Cardiac septum (tissue), 1 donor: ENCODE measurements around the gene COPE. TPM values are rescaled to one million over a fixed set of nuclear protein-coding genes. Genes with fewer than 3 reads are reported as not detected.
A peak's percentile ranks its signal among the peaks of the same experiment; 100 is the strongest.

Experiments used
- DNase-seq: peaks from one replicate; pipeline ENCODE4 v3.0.0-alpha.2; 2020; ENCODE audit warnings: low spot score
- intact Hi-C: fragments of 100-400 bp; cut with DNase I; formaldehyde crosslinking; loops from one replicate; pipeline ENCODE4 v1.14.0; 2022
- total RNA-seq: library from RNA; stranded (reverse); fragmentation: NEBNext Ultra II Directional; extraction: Animal tissue kit (Norgen Biotek cat#: 25700); gene quantifications from one replicate; pipeline ENCODE4 v1.2.1, GENCODE V29; 2021
- donor health status: DM: no; HTN: no; CAD: no.

COPE gene
- total RNA-seq, 1 donor from 2014 or later, result 133 TPM

DNA sequence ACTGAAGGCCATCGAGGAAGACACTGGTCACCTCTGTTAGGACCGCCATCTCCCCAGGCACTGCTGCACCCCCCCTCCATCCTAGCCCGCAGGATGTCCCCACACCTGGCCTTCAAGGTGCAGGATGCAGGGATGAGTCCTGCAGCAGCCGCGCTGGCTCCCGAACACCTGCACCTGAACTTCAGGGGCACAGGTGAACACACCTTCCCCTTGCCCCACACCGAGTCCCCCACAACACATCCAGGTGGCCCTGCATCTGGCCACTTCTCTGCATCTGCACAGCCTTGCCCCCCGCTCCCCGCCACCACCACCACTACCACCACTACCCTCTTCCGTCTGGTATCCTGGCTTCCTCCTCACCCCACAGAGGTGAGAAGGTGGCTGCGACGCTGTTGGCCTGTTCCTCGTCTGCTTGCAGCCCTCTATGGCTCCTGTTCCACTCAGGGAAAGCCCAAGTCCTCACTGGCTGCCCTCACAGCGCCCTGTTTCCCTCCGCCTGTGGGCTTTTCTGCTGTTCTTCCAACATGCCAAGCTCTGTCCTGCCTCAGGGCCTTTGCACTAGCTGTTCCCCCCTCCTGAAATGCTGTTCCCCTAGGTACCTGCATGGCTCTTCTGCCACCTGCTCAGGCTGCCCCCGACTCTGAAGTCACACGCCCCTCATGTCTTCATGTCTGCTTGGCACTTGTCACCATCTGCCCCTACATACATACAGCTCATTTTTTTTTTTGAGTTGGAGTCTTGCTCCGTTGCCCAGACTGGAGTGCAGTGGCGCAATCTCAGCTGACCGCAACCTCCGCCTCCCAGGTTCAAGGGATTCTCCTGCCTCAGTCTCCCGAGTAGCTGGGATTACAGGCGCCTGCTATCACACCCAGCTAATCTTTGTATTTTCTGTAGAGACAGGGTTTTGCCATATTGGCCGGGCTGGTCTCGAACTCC is 21.8 kb downstream of the COPE start:
- no peak for DNase-seq
- intact Hi-C loops, result no loop called here

DNA sequence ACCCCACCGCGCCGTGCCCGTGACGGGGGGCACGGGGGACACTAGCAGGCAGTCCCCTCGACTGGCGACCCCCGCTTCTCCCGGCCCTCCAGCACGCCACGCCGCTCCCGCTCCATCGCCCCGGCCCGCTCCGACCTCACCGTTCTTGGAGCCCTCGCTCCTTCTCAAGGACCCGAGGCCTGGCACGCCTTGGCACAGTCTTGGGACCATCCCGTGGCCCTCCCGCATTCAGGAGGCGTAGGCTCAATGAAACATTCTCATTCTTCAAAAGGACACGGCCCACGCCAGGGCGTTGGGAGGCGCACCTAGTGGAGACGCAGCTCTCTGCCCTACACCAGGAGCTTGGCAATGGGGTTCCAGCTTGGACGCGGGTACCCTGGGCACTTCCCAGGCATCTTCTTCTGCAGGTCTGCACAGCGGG is 22.8 kb downstream of the COPE start:
- no peak for DNase-seq
- intact Hi-C loops, result no loop called here

DNA sequence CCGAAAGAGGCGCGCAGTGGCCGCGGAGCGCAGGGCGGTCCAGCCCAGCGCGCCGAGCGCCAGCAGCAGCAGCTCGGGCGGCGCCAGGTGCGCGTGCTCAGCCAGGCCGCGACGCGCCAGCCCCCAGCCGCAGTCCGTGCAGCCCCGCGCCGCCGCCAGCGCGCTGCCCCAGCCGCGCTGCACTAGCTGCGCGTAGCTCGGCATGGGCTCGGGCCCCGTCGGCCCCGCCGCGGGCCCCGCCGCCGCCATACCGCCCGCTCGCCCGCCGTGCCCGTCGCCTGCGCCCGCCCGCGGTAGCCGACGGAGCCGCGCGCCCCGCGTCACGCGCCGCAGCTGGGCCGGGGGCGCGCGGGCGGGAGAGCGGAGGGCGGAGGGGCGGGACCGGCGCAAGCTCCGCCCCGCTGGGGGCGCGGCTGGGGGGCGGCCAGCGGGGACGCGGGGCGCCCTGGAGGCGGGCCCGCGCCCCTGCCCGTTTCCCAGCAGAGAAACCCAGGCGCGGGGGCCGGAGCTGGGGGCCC is 23.3 kb downstream of the COPE start, which contains the start of gene CERS1:
Gene CERS1 (minus strand): TSS at position 335 of the 518 bp plus-strand sequence. CDS start 86 bp downstream, at position 249.
- DNase-seq, result no peak
- intact Hi-C loops, result no loop called here

DNA sequence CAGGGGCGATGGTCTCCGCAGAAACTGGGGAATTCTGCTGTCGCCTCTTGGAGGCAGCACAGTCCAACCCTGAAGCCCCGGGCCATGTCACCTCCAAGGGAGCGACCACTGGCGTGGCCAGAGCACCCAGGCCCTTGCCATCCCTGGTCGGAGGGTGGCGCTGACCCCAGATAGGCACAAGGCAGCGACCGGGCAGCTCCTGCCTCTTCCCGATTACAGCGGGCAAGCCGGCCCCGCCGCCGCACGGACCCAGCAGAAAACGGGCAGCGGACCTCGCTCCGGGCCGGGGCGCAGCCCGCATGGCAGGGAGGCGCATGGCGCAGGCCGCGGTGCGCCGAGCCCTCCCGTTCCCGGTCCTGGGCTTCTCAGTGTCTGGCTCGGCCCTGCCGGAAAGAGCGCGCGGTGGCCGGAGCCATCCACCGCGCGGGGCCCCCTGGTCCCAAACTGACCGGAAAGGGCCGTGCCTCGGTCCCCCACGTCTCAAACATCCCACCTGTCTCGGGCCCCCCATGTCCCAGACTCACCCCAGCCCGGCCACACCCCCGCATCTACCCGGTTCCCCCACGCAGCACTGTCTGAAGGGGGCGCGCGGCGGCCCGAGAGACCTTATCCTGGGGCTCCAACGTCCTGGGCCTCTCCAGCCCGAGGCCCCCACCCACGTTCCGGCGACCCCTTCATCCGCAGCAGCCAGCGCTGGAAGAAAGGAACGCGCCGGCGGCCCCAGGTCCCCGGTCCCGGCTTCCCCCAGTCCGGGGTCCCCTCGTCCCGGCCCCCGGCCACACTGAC is 24.0 kb downstream of the COPE start:
- intact Hi-C loops, result no loop called here
- peak; percentile 81 for DNase-seq

DNA sequence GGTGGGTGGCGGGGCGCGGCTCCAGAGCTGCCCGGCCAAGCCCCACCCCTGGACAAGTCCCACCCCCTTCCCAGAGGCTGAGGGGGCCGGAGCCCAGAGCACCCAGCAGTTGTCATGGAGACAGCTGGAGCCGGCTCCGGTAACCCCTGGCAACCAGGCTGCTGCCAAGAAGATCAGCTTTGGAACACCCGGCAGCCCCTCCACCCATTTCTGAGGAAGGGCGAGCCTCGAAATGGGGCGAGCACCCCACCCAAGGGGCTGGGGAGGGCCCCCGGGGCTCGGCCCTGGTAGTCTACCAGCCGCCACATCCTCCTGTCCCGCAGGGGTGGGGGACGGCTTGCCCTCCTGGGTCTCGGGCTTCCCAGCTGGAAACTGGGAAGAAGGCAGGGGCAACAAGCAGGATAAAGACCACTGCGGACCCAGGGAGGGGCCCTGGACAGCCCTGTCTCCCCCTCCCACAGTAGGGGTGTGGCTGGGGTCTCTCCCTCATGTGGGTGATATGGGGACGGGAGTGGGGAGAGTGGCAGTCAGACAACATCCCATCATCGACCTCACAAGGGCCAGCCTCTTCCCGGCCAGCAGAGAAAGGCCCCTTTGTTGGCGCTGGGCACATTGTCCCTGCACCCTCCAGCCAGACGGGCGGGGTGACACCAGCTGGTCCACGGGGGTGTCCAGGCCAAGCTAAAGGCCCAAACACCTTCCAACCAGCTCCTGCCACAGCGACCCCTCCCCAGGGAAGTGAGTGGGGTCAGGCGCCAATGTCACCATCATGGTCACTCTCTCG is 24.7 kb downstream of the COPE start:
- DNase-seq, result no peak
- intact Hi-C loops, result no loop called here

DNA sequence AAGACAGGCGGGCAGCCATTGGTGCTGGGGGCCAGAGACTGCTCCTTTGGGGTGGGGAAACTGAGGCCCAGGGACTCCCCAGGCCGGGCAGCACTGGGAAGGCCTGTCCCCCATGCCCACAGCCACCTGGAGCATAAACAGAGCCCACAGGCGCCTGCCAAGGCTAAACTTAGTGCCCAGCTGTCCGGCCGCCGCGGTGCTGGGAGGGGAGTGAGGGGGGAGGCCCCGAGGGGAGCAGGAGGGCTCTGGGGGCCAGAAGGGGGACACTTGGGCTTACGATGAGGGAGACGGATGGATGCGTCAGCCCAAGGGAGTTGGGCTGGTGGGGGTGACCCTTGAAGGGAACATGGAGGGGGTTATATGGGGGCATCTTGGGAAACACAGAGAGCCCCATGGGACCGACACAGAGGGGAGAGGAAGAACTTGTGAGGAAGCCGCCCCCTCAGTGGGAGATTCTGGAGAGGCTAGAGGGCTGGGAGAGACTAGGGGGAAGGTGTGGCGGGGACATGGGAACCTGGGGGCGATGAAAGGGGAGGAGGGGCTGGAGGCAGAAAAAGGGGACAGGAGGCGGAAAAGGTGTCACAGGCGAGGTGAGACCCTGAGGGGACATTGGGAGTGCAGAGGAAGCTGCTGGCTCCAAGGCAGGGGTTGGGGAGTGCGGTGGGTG is 25.5 kb downstream of the COPE start:
- DNase-seq, result no peak
- intact Hi-C loops, result no loop called here

DNA sequence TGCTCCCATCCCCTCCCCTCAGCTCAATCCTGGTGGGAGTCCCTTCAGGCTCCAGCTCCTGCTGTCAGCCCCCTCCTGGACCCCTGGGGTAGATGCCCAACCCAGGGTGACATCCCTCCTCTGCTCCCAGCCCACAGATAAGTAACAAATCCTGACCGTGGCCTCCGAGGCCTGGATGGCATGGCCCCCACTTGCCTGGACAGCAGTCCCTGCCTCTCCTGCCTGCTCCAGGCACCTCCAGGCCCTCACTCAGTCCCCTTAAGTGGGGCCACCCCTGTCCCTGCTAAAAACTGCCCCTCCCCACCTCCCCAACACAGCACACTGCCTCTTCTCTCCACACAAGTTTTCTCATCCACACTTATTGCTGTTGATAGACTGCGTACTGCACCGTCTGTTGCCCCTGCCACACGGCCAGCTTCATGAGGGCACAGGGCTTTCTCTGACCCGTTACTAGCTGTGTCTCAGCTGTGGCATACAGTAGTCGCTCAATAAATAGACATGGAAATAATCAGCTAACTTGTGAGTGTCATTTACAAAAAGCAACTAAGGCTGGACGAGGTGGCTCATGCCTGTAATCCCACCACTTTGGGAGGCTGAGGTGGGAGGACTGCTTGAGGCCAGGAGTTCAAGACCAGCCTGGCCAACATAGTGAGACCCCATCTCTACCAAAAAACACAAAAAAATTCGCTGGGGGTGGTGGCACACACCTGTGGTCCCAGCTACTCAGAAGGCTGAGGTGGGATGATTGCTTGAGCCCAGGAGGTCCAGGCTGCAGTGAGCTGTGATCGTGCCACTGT is 29.0 kb downstream of the COPE start:
- intact Hi-C loops, result no loop called here

DNA sequence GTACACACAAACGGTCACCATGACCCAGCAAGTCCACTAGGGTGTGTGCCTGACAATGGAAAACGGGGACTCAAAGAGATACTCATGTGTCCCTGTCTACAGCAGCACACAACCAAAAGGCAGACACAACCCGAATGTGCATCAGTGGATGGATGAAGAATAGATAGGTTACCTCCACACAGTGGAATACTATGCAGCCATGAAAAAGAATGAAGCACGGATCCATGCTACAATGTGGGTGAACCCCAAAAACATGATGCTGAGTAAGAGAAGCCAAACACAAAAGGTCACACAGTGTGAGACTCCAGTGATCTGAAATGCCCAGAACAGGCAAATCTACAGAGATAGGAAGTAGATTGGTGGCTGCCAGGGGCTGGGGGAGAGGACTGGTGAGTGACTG is 32.2 kb downstream of the COPE start:
- intact Hi-C loops, result no loop called here
- DNase-seq, result no peak

More for the DNA sequence above, 29.0 kb downstream of the COPE start:
- DNase-seq, result no peak

DNA sequence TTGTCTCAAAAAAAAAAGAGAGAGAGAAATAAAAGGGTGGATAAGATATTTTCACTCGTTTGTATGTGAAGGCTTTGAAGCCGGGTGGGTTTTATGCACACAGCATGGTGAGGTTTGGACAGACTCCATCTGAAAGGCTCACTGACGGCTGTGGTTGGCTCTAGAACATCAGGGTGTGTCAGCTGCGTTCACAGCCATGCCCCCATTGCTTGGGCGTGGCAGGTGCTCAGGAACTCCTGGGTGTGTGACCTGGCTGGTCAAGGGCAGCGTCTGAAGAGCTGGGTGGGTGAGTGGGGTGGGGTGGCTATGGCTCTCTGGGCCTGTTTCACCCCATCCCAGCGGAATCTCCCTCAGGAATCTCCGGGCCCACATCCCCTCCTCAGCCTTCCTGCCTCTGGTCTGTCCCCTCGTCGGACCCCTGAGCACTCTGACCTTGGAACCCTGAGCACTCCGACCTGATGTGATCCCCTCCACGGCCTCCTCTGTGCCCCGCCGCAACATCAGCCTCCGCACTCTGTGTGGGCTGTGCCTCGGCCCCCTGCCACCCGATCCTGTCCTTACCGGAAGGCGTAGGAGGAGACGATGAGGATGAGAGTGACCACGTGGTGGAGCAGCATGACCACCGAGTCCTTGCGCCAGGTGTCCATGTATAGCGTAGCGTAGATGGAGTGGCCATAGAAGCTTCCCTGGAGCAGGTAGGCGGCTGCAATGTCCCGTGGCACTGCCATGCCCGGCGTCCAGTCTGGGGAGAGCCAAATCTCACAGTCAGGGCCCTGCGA is 35.5 kb downstream of the COPE start:
- DNase-seq, result no peak
- intact Hi-C loops, result no loop called here

DNA sequence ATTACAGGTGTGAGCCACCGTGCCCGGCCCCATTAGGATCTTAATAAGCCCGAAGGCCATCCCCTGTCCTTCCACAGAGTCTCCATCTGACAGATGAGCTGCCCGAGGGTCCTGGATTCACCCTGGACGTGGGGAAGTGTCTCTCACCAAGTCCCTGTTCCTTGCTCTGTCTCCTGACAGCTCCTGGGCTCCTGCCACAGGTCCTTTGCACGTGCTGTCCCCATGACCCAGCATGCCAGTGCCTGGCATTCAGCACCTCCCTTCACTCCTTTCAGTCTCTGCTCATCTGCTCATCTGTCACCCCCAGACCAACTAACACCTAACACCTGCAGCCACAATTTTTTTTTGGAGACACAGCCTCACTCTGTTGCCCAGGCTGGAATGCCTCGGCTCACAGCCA is 37.7 kb downstream of the COPE start:
- no peak for DNase-seq
- intact Hi-C loops, result no loop called here

DNA sequence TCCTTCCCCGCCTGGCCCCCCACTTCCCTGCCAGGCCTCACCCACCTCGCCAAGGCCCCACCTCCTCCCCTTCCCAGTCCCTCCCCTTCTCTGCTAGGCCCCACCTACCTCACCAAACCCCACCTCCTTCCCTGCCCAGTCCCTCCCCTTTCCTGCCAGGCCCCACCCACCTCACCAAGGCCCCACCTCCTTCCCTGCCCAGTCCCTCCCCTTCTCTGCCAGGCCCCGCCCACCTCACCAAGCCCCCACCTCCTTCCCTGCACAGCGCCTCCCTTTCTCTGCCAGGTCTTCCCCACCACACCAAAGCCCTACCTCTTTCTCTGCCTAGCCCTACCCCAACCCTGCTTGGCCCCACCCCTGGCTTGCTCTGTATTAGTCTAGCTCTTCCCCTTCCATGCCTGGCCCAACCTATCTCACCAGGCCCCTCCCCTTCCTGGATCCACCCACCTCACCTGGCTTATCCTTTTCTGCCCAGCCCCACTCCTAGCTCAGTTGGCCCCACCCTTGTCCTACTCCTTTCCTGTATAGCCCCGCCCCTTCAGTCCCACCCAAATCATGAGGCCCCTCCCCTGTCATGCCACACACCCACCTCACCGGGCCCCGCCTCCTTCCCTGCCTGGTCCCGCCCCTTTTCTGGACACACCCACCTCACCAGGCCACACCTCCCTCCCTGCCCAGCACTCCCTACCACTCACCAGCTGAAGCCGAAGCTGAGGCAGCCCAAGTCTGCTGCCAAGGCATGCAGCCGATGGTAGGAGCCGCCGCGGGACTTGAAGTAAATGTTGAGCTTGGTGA is 39.4 kb downstream of the COPE start:
- DNase-seq, result no peak
- intact Hi-C loops, result no loop called here

DNA sequence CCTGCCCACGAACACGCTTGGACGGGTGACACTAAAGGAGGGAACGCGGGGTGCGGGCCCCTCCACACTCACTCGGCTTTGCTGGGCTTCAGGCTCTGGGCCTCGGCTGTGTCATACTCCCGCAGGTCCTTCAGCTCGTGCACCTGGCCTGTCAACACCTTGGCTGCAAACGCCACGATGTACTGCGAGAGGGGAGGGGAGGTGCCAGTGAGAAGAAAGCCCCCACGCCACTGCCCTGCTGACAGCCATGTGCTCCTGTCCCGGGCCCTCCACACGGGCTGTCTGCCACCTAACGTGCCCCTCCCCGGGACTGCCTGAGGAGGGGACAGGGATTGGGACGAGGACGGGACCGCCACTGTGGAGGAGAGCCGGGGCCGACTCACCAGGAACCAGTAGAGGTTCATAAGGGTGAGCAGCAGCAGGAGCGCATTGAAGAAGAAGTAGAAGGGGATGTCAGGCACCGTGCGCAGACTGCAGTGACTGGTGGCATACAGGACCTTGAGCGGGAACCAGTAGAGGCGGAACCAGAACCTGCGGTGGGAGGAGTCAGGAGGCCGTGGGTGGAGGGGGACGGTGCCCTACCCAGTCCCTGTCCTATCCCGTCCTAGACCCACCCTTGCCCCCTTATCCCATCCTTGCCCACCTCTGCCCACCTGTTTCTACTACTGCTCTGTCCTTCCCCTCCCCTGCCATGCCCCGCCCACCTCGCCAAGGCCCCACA is 40.2 kb downstream of the COPE start:
- no peak for DNase-seq
- intact Hi-C loops, result no loop called here

DNA sequence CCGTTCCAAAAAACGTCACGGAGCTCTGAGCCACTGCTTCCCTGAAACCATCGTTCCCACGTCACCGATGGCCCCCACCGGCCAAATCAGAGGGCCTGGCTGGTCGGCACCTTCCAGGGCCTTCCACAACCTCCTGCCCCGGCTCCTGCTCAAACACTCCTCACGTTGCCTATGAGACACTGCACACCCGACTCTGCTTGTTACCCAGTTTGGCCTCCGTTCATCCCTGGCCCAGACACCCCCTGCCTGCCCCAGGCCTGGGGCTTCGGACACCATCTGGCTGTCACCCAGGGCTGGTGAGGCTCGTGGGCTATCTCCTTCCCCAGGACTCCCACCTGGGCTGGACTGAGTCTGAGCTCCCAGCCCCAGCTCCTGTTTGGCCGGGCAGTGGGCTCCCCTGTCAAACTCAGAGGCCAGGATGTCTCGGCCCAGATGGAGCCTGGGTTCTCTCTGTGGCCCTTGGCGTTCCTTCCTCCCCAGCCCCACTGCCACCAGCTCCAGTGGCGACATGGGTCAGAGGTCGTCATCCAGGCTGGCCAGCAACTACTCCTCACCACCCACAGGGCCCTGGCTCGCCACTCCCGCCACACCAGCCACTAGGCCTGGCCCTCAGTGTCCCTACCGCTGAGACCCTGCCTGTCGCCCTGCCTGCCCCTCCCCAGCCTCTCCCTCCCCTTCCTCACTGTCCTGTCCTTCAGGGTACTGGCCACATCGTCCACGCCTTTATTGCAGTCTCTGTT is 41.0 kb downstream of the COPE start:
- DNase-seq, result no peak
- intact Hi-C loops, result no loop called here

DNA sequence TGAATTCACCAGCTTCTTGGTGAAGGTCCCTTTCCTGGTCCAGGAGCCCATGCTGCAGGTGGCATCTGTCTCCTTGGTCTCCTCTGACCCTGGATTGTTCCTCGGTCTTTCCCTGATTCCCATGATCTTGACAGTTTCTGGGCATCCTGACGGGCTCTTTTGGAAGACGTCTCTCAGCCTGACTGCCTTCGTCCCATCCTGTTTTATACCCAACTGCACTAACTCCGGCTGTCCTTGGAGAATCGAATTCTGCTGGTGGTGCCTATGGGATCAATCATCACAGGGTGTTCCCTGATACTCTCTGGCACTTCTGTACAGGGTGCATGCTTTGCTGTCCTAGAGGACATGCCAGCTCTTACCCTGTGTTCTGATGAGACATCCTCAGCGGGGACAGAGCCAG is 42.3 kb downstream of the COPE start:
- intact Hi-C loops, result no loop called here

DNA sequence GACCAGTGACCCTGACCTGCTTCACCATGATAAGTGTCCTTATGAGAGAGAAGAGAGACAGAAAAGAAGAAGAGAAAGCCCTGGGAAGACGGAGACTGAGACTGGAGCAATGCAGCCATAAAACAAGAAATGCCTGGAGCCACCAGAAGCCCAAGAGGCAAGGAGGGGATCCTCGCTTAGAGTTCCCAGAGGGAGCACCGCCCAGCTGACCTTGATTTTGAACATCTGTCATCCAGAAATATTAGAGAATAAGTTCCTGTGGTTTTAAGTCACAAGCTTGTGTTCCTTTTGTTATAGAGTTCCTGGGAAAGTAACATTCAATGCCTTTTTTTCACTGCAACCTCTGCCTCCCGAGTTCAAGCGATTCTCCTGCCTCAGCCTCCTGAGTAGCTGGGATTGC is 43.5 kb downstream of the COPE start:
- intact Hi-C loops, result no loop called here
- DNase-seq, result no peak

More for the DNA sequence above, 42.3 kb downstream of the COPE start:
- no peak for DNase-seq
